Measurements from ENCODE around the gene CFAP58. TPM values are rescaled to one million over a fixed set of nuclear protein-coding genes. Genes with fewer than 3 reads are reported as not detected.
A peak's percentile ranks its signal among the peaks of the same experiment; 100 is the strongest.

CFAP58 gene
- total RNA-seq, 5 donors from 2014 or later (not counting 1 experiment from before 2014, with no cell fraction given), result not detected

DNA sequence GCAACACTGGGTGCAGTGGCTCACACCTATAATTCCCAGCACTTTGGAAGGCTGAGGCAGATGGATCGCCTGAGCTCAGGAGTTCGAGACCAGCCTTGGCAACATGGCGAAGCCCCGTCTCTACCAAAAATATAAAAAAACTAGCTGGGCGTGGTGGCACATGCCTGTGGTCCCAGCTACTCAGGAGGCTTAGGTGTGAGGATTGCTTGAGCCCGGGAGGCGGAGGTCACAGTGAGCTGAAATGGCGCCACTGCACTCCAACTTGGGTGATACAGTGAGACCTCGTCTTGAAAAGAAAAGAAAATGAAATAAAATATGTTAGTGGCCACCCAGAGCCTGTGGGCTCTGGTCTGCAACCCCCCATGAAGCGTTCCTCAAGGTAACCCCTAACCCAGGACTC lies 28.7 kb upstream of the CFAP58 start:
- Histone ChIP-seq H3K36me3 (ENCODE audit: control insufficient read depth in 2 of 2, extremely low read depth in 1 of 2, insufficient read depth in 1 of 2, low read length in 1 of 2) (peaks cover 6 to 7% of the 10 kb centered on the region in 2 donors), H3K27me3 (replicated peaks in 1 of 2; ENCODE audit: control insufficient read depth in 2 of 2, extremely low read depth in 1 of 2, insufficient read depth in 2 of 2, low read length in 1 of 2) (no peaks in the 10 kb centered on the region), H3K9me3 (no peaks in the 10 kb centered on the region), H3K27ac (ENCODE audit: low read length) (peak overlapping the region; percentile 74), H3K4me3 (ENCODE audit: control insufficient read depth in 1 of 2, extremely low read depth in 1 of 2, low read length in 1 of 2) (peak overlapping the region in 1 of 2 donors; percentile 49), H3K4me1 (ENCODE audit: control insufficient read depth in 1 of 2, extremely low read depth in 1 of 2, insufficient read depth in 2 of 2, low read length in 2 of 2) (peaks cover 82 to 100% of the 10 kb centered on the region in 2 experiments)
- H3K36me3 Mint-ChIP-seq, result peaks cover 5% of the 10 kb centered on the region
- CTCF ChIA-PET, result interaction anchor here in 1 of 2 donors (0.6 to 1.0 kb wide), 2 partner anchors 30 to 33 kb away, joined by 3 read pairs; no protein-coding TSS in a partner anchor
- peak overlapping the region in 2 of 3 donors; percentile 49 to 85 for H3K4me3 Mint-ChIP-seq
- H3K27me3 Mint-ChIP-seq, result no peaks in the 10 kb centered on the region
- 92% methylated on average over 4 of the region's 10 CpGs for WGBS (ENCODE audit: insufficient coverage)
- peaks cover 99 to 100% (median 100%) of the 10 kb centered on the region in 3 donors for H3K4me1 Mint-ChIP-seq
- POLR2A ChIA-PET, result no interaction called here
- DNase-seq, result no peak
- peak overlapping the region; percentile 97 to 98 for H3K27ac Mint-ChIP-seq
- H3K9me3 Mint-ChIP-seq, result no peaks in the 10 kb centered on the region
- ATAC-seq (replicated peaks in 1 of 4), result no peak

DNA sequence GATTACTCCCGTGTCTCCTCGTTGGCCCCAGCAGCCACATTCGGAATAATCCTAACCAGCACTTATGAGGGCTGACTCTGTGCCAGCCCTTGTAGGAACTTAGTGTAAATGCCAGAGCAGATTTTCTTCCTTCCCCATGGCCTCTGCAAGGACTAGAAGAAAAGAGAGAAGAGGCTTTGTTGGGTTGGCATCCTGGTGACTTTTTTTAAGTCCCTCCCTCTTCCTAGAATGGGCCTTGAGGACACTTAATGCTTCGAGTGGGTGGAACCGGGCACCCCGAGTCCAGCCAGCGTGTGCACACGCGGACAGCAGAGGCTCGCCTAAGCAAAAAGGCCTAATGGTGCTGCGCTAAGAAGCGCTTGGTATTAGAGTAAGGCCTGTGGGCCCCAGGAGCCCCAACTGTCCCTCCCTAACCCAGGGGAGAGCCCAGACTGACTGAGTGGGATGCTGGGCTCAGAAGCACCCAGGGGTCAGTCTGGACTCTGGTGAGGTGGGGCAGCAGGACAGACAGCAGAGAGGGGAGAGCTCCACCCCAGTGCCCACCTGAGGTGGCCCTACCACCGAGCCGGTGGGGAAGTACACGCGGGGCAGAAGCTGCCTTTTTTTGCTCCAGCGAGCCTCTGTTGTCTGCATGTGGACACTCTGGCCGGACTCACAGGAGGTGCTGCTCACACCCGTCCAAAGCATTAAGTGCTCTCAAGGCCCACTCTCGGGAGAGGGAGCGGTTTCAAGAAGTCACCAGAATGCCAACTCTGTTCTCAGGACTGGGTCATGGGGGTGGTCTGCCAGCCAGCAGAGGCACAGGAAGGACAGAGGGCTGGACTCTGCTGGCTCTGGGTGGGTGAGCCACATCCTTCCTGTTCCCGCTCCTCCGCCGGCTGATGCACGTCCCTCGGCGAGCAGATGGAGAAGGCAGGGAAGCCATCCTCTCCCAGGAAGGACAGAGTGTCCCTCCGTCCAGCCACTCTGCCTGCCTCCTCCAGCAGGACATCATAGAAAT lies 27.9 kb upstream of the CFAP58 start:
- no peak for DNase-seq
- peak overlapping the region; percentile 97 to 98 for H3K27ac Mint-ChIP-seq
- Histone ChIP-seq H3K4me3 (ENCODE audit: control insufficient read depth in 1 of 2, extremely low read depth in 1 of 2, low read length in 1 of 2) (peak overlapping the region in 1 of 2 donors; percentile 36), H3K9me3 (no peaks in the 10 kb centered on the region), H3K27ac (ENCODE audit: low read length) (peak overlapping the region; percentile 32), H3K4me1 (ENCODE audit: control insufficient read depth in 1 of 2, extremely low read depth in 1 of 2, insufficient read depth in 2 of 2, low read length in 2 of 2) (peaks cover 84 to 100% of the 10 kb centered on the region in 2 experiments), H3K36me3 (ENCODE audit: control insufficient read depth in 2 of 2, extremely low read depth in 1 of 2, insufficient read depth in 1 of 2, low read length in 1 of 2) (peaks cover 7 to 9% of the 10 kb centered on the region in 2 donors), H3K27me3 (replicated peaks in 1 of 2; ENCODE audit: control insufficient read depth in 2 of 2, extremely low read depth in 1 of 2, insufficient read depth in 2 of 2, low read length in 1 of 2) (no peaks in the 10 kb centered on the region)
- WGBS (ENCODE audit: insufficient coverage), result 56% methylated on average over 18 of the region's 28 CpGs
- ATAC-seq (replicated peaks in 1 of 4), result no peak
- POLR2A ChIA-PET, result interaction anchor here in 1 of 2 donors (0.9 kb wide), 1 partner anchor 11 kb away, joined by 3 read pairs; no protein-coding TSS in a partner anchor
- CTCF ChIA-PET, result no interaction called here
- no peaks in the 10 kb centered on the region for H3K9me3 Mint-ChIP-seq
- H3K4me3 Mint-ChIP-seq, result peak overlapping the region; percentile 43 to 85 (median 58)
- H3K27me3 Mint-ChIP-seq, result no peaks in the 10 kb centered on the region
- peaks cover 5% of the 10 kb centered on the region for H3K36me3 Mint-ChIP-seq
- peaks cover 100% of the 10 kb centered on the region in 3 donors for H3K4me1 Mint-ChIP-seq

DNA sequence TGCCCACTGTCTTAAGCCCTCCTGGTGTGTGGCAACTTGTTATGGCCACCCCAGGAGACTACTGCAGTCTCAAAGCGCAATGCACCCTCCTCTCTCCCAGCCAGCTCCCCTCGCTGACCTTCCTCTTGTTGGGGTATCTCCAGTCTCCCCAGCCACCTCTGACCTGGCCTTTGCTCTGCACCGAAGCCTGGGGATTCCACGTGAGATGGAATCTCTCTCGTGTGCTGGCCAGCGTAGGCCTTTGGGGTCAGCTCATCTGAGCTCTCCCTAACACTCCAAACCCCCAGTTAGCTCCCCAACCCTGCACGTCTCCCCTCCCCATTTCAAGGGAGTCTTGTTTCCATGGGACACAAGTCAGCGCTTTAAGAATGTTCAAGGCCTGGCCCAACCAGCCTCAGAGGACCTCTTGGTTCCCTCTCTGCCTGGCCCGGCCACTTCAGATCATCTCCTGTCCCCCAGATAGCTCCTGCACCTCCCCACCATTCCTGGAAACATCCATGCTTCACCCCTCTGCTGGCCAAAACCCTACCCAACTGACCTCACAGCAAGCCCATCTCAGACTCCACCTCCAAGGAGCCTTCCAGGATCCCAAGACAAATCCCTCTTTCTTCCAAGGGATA lies 26.5 kb upstream of the CFAP58 start:
- Histone ChIP-seq H3K27ac (ENCODE audit: low read length) (peak overlapping the region; percentile 87), H3K4me1 (ENCODE audit: control insufficient read depth in 1 of 2, extremely low read depth in 1 of 2, insufficient read depth in 2 of 2, low read length in 2 of 2) (peaks cover 85 to 98% of the 10 kb centered on the region in 2 experiments), H3K4me3 (ENCODE audit: control insufficient read depth in 1 of 2, extremely low read depth in 1 of 2, low read length in 1 of 2) (peak overlapping the region in 1 of 2 donors; percentile 71), H3K27me3 (replicated peaks in 1 of 2; ENCODE audit: control insufficient read depth in 2 of 2, extremely low read depth in 1 of 2, insufficient read depth in 2 of 2, low read length in 1 of 2) (no peaks in the 10 kb centered on the region), H3K9me3 (no peaks in the 10 kb centered on the region), H3K36me3 (ENCODE audit: control insufficient read depth in 2 of 2, extremely low read depth in 1 of 2, insufficient read depth in 1 of 2, low read length in 1 of 2) (peaks cover 9 to 18% of the 10 kb centered on the region in 2 donors)
- Mint-ChIP-seq H3K27ac (peak overlapping the region; percentile 92 to 98), H3K4me3 (peak overlapping the region; percentile 43 to 85 (median 58)), H3K4me1 (peaks cover 100% of the 10 kb centered on the region in 3 donors), H3K27me3 (no peaks in the 10 kb centered on the region), H3K36me3 (peaks cover 12% of the 10 kb centered on the region), H3K9me3 (no peaks in the 10 kb centered on the region)
- ChIA-PET POLR2A (interaction anchor here in 1 of 2 donors (0.6 to 0.9 kb wide), 2 partner anchors 10 to 11 kb away, joined by 3 to 6 read pairs; partner anchors contain the start of gene ITPRIP), CTCF (interaction anchor here in 1 of 2 donors (1.1 to 3.5 kb wide), 3 partner anchors 11 to 36 kb away, joined by 4 to 15 read pairs (median 5); partner anchors contain the start of gene ITPRIP)
- no peak for ATAC-seq (replicated peaks in 1 of 4)
- 99% methylated on average over 7 of the region's 9 CpGs for WGBS (ENCODE audit: insufficient coverage)
- no peak for DNase-seq

DNA sequence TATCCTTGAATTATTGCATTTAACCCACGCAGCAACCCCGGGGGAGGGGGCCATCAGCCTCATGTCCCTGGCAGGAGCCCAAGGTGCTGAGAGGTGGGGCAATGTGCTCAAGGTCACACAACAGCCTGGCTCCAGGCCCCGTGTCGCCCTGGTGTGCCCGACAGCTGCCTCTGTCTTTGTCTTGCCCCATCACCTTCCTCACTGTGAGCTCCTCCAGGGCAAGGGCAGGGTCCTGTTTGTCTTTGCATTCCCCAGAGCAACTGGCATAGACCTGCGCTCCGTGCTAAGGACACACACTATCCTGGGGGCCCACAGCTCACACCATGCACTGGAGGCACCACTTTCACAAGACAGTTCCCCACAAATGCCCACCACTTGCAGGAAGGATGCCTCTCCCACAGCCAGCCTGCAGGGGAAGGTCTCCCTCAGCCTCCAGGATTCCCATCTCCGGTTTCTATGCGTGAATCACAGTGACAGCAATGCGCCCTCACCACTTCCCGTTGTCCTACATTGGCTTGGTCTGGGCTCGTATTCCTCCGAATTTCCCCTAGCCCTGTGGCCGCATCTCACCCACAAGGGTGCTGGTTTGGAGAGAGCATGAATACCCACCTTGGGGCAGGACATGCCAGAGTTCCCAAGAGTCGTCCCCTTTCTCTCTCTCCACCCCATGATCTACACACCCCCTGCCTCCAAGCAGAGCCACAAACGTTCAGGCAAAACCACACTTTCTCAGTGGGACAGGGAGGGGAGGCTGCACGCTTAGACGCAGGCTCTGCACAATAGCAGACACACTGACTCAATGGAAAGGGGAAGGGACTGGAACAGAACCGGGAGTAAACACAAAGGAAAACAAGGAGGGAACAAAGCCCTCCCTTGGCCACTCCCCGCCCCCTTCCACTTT lies 25.6 kb upstream of the CFAP58 start:
- ChIA-PET CTCF (interaction anchor here (0.9 to 3.5 kb wide), 6 partner anchors 10 to 37 kb away, joined by 3 to 15 read pairs (median 5); partner anchors contain the start of genes CFAP58 (in 1 of the 2) and ITPRIP (in 1 of the 2)), POLR2A (interaction anchor here (0.7 to 1.7 kb wide), 2 partner anchors 8 to 10 kb away, joined by 4 to 21 read pairs; partner anchors contain the start of gene ITPRIP (in 1 of the 2))
- peak overlapping the region; percentile 87 for H3K27ac ChIP-seq (ENCODE audit: low read length)
- ATAC-seq (replicated peaks in 1 of 4), result no peak
- H3K27me3 ChIP-seq (replicated peaks in 1 of 2; ENCODE audit: control insufficient read depth in 2 of 2, extremely low read depth in 1 of 2, insufficient read depth in 2 of 2, low read length in 1 of 2), result no peaks in the 10 kb centered on the region
- Mint-ChIP-seq H3K4me3 (peak overlapping the region; percentile 70 to 85 (median 72)), H3K36me3 (peaks cover 15% of the 10 kb centered on the region), H3K27me3 (no peaks in the 10 kb centered on the region), H3K9me3 (no peaks in the 10 kb centered on the region), H3K4me1 (peaks cover 99 to 100% (median 100%) of the 10 kb centered on the region in 3 donors), H3K27ac (peak overlapping the region; percentile 92 to 98)
- WGBS (ENCODE audit: insufficient coverage), result 50% methylated on average over 9 of the region's 20 CpGs
- H3K9me3 ChIP-seq, result no peaks in the 10 kb centered on the region
- peak in 1 of 35 experiments; percentile 45 for DNase-seq
- H3K4me1 ChIP-seq (ENCODE audit: control insufficient read depth in 1 of 2, extremely low read depth in 1 of 2, insufficient read depth in 2 of 2, low read length in 2 of 2), result peaks cover 88 to 97% of the 10 kb centered on the region in 2 experiments
- H3K4me3 ChIP-seq (ENCODE audit: control insufficient read depth in 1 of 2, extremely low read depth in 1 of 2, low read length in 1 of 2), result peak overlapping the region; percentile 41 to 71
- H3K36me3 ChIP-seq (ENCODE audit: control insufficient read depth in 2 of 2, extremely low read depth in 1 of 2, insufficient read depth in 1 of 2, low read length in 1 of 2), result peaks cover 9 to 23% of the 10 kb centered on the region in 2 donors

DNA sequence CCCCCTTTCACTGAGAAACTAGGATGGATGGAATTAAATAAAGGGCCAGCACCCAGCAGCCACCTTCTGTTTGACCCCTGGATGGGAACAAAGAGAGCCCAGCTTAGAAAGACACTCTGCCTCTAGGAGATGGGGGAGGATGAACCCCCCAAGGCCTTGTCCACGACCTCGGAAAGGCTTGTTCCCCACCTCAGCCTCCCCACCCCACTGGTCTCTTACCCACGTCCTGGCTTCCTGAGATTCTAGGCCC lies 25.1 kb upstream of the CFAP58 start:
- Histone ChIP-seq H3K27ac (ENCODE audit: low read length) (peak overlapping the region; percentile 87), H3K4me1 (ENCODE audit: control insufficient read depth in 1 of 2, extremely low read depth in 1 of 2, insufficient read depth in 2 of 2, low read length in 2 of 2) (peaks cover 86 to 97% of the 10 kb centered on the region in 2 experiments), H3K9me3 (no peaks in the 10 kb centered on the region), H3K4me3 (ENCODE audit: control insufficient read depth in 1 of 2, extremely low read depth in 1 of 2, low read length in 1 of 2) (peak overlapping the region; percentile 41 to 71), H3K36me3 (ENCODE audit: control insufficient read depth in 2 of 2, extremely low read depth in 1 of 2, insufficient read depth in 1 of 2, low read length in 1 of 2) (peaks cover 9 to 23% of the 10 kb centered on the region in 2 donors), H3K27me3 (replicated peaks in 1 of 2; ENCODE audit: control insufficient read depth in 2 of 2, extremely low read depth in 1 of 2, insufficient read depth in 2 of 2, low read length in 1 of 2) (no peaks in the 10 kb centered on the region)
- ChIA-PET CTCF (interaction anchor here (0.9 to 3.5 kb wide), 5 partner anchors 22 to 37 kb away, joined by 3 to 15 read pairs (median 5); partner anchors contain the start of gene CFAP58 (in 1 of the 2)), POLR2A (interaction anchor here in 1 of 2 donors (1.7 kb wide), 1 partner anchor 10 kb away, joined by 21 read pairs; the partner anchor contains the start of gene ITPRIP)
- peak overlapping the region; percentile 92 to 98 for H3K27ac Mint-ChIP-seq
- H3K4me1 Mint-ChIP-seq, result peaks cover 99 to 100% (median 100%) of the 10 kb centered on the region in 3 donors
- H3K36me3 Mint-ChIP-seq, result peaks cover 19% of the 10 kb centered on the region
- no peaks in the 10 kb centered on the region for H3K27me3 Mint-ChIP-seq
- H3K9me3 Mint-ChIP-seq, result no peaks in the 10 kb centered on the region
- ATAC-seq (replicated peaks in 1 of 4) (no peak), DNase-seq (no peak)
- WGBS (ENCODE audit: insufficient coverage), result no CpG with 5 or more reads among the region's 3 CpGs
- peak overlapping the region; percentile 70 to 85 (median 72) for H3K4me3 Mint-ChIP-seq

Measured in T-cell (primary cell).